K562 (cell line): ENCODE data around the gene MMP17. TPM values are rescaled to one million over a fixed set of nuclear protein-coding genes. Genes with fewer than 3 reads are reported as not detected.

Experiments used
- CUX1 ChIP-seq: fragments of 200-800 bp; sonication (Bioruptor generic); IDR thresholded peaks from 2 replicates; pipeline ENCODE4 v1.6.1; 2016; ENCODE audit warnings: missing genetic modification characterization, missing compliant biosample characterization
- SNIP1 ChIP-seq: fragments of 450-650 bp; IDR thresholded peaks from 2 replicates; pipeline ENCODE4 v1.7.1; 2017; ENCODE audit warnings: low read depth, mild to moderate bottlenecking
- polyA plus RNA-seq, 8 experiments: library from polyadenylated mRNA; depleted of rRNA in 4 of 8; stranded (reverse) in 5 of 8; unstranded in 3 of 8; fragments of >200 nt; fragmentation: Nextera tagmentation in 2 of 8; fragmentation: Illumina TruSeq in 1 of 8; extraction: Ambion mirVana in 2 of 8; extraction: Trizol in 1 of 8; gene quantifications; 2 replicates each; pipeline versions ENCODE4 v1.2.1 to v1.2.3, GENCODE V29; 2011 to 2014; ENCODE audit warnings: inconsistent platforms in 1 of 8, missing spikeins in 1 of 8
- total RNA-seq, 7 experiments: library from RNA; depleted of rRNA in 6 of 7; stranded (reverse); fragments of >200 nt in 6 of 7; fragmentation: Illumina TruSeq in 2 of 7; extraction: Trizol in 2 of 7; gene quantifications; 2 replicates each; pipeline versions ENCODE4 v1.2.1 to v1.2.3, GENCODE V29; 2011 to 2021; ENCODE audit warnings: low replicate concordance in 1 of 7
- TF ChIP-seq, protein P1 (sequence below): fragments of 250-450 bp; sonication (Bioruptor Pico); IDR thresholded peaks from 2 replicates; pipeline ENCODE4 v1.8.0; 2022; ENCODE audit warnings: inconsistent platforms

Gene MMP17
- total and polyA plus RNA-seq, 9 of the 15 experiments (the other 6 are each of a cell fraction or from before 2014, with no cell fraction given): 1.1 to 21.2 (median 17.1) TPM; not detected in 2

- no peak for TF ChIP-seq CUX1 (CRISPR knock-in tag)
- TF ChIP-seq, protein P1, sequence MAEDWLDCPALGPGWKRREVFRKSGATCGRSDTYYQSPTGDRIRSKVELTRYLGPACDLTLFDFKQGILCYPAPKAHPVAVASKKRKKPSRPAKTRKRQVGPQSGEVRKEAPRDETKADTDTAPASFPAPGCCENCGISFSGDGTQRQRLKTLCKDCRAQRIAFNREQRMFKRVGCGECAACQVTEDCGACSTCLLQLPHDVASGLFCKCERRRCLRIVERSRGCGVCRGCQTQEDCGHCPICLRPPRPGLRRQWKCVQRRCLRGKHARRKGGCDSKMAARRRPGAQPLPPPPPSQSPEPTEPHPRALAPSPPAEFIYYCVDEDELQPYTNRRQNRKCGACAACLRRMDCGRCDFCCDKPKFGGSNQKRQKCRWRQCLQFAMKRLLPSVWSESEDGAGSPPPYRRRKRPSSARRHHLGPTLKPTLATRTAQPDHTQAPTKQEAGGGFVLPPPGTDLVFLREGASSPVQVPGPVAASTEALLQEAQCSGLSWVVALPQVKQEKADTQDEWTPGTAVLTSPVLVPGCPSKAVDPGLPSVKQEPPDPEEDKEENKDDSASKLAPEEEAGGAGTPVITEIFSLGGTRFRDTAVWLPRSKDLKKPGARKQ (CRISPR knock-in tag): no peak
- TF ChIP-seq SNIP1: no peak
Measured at GRCh38 chr12:131840643-131841416, 12.6 kb downstream of the MMP17 start (continued).
